Neural cell (in vitro differentiated cells): ENCODE results near the gene ACVR1C.

Experiments used
- CTCF ChIP-seq: fragments of 450-650 bp; IDR thresholded peaks from 2 replicates; pipeline ENCODE4 v1.5.1; 2014; ENCODE audit warnings: antibody characterized with exemption, mild to moderate bottlenecking, moderate library complexity; ENCODE audit not compliant: poor library complexity, severe bottlenecking
- EP300 ChIP-seq: fragments of 450-650 bp; conservative IDR thresholded peaks from 2 replicates; pipeline ENCODE4 v1.6.1; 2014; ENCODE audit warnings: antibody characterized with exemption, mild to moderate bottlenecking, moderate library complexity; ENCODE audit not compliant: poor library complexity, severe bottlenecking
- EZH2 ChIP-seq: fragments of 200-600, 300-800 bp; shearing (Covaris generic), sonication (generic); IDR thresholded peaks from 2 replicates; pipeline ENCODE4 v1.6.1; 2014; ENCODE audit warnings: antibody characterized with exemption, low read length, borderline replicate concordance, mild to moderate bottlenecking; ENCODE audit not compliant: insufficient read depth, poor library complexity, severe bottlenecking
- POLR2AphosphoS5 ChIP-seq: IDR thresholded peaks from 2 replicates; pipeline ENCODE4 v1.6.1; 2012
- REST ChIP-seq: IDR thresholded peaks from 2 replicates; pipeline ENCODE4 v1.6.1; 2012; ENCODE audit warnings: borderline replicate concordance
- SMC3 ChIP-seq: fragments of 450-650 bp; conservative IDR thresholded peaks from 2 replicates; pipeline ENCODE4 v1.6.1; 2014; ENCODE audit warnings: antibody characterized with exemption, mild to moderate bottlenecking, moderate library complexity; ENCODE audit not compliant: poor library complexity

- no peak for TF ChIP-seq EP300
- no peak for TF ChIP-seq CTCF
- TF ChIP-seq POLR2AphosphoS5, result no peak
- no peak for TF ChIP-seq EZH2
- TF ChIP-seq SMC3, result no peak
- no peak for TF ChIP-seq REST
Measured at GRCh38 chr2:157625296-157625695, 3.4 kb downstream of the ACVR1C start.
